ENCODE measurements around the gene SIRPD.

GRCh38 chr20:1600736-1601135 lies 43.2 kb upstream of the SIRPD start:
- TF ChIP-seq CTCF (IDR thresholded peaks at IDR 0.05), result no peak
- no peak for TF ChIP-seq EZH2 (IDR thresholded peaks at IDR 0.05; ENCODE audit: borderline replicate concordance, insufficient read depth, low read depth, low read length, poor library complexity, severe bottlenecking)
